KBM-7 (cell line): Measurements from ENCODE around the gene FUT8.

ENCODE experiments used
- DNase-seq: peaks from one replicate; pipeline ENCODE4 v3.0.0-alpha.2; 2015
- in situ Hi-C: fragments of 300-500 bp; cut with MboI; formaldehyde crosslinking; loops from 2 replicates; pipeline ENCODE4 v1.14.3; 2020; ENCODE audit warnings: low sequenced_read_pairs, low pct_unique_long_range_greater_than_20kb, mixed read lengths

FUT8 gene

DNA sequence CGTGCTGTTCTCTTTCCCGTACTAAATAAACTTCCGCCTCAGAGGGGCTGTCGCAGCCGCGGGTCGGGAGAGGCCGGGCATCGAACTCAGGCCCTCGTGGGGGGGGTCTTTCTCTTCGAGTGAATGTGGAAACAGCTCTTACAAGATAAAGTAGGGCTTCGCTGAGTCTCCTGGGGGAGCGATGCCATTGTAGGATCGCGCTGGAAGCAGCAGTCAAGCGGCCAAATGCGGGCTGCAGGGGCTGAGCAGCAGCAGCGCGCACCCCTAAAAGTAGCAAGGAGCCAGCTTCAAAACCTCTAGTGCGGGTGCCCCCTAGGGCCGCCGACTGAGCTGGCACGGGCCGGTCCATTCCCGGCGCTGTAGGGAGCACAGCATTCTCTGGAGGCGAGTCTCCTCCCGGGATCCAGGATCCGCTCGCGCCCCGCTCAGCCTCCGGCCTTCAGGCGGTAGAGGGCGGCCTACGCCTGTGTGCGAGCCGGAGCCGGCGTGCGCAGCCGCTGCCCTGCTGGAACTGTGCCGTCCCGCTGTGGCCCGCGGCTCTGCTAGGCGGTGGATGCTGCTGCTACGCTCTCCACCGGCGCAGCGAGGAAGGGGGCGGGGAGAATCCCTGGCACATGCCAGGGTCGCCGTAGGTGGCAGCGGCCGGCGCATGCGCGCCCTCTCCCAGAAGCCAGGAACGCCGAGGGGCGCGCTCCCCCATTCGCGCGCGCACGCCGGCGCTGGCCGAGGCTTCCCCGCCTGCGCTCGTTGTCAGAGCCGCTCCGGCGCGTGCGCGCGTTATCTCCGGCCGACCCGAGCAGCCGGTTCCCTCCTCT, at the start of gene FUT8:
FUT8 (plus strand) TSS at position 699 of the 815 bp plus-strand sequence. CDS start 148,834 bp downstream, outside the sequence.
- in situ Hi-C loops = no loop called here

DNA sequence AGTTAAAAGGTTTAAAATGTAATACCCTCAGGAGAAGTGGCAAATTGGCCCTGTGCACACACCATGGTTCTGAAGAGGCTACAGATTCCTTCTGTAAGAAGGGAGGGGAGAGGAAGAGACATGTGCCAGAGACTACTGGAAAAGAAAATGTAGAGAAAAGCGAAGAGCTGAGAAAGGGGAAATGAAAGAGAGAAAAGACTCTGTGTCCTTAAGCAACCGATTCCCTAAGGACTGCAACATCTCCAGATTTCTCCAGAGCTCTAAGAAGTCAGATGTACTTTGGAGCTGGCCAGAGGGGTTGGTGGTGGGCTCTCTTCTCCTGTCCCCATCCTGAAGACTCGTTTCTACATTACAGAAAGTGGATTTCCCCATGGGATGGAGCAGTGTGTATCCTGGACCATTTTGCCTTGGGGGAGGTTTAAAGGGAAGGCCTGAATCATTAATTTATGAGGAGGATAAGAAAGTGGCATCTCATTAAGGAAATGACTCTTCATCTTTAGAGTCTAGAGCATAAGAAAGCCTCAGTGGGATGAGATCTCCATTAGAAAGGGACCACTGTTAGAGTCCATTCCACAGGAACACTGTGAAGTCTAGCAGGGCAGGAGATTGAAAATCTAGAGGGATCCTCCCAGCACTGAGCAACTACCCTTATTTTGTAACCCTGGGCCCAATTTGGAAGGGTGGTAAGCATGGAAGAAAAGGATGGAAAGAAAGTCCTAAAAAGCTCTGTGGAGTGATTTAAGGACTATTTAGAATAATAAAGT, 45.5 kb upstream of the FUT8 start:
- no peak for DNase-seq
- in situ Hi-C loops = no loop called here

More for the DNA sequence above, at the start of gene FUT8:
- DNase-seq = peak; percentile 94

DNA sequence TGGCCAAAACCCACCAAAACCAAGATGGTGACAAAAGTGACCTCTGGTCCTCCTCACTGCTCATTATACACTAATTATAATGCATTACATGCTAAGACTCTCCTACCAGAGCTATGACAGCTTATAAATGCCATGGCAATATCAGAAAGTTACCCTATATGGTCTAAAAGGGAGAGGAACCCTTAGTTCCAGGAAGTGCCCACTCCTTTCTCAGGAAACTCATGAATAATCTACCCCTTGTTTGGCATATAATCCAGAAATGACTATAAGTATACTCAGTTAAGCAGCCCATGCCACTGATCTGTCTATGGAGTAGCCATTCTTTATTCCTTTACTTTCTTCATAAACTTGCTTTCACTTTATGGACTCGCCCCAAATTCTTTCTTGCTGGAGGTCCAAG, 43.0 kb upstream of the FUT8 start:
- no peak for DNase-seq
- in situ Hi-C loops = no loop called here

DNA sequence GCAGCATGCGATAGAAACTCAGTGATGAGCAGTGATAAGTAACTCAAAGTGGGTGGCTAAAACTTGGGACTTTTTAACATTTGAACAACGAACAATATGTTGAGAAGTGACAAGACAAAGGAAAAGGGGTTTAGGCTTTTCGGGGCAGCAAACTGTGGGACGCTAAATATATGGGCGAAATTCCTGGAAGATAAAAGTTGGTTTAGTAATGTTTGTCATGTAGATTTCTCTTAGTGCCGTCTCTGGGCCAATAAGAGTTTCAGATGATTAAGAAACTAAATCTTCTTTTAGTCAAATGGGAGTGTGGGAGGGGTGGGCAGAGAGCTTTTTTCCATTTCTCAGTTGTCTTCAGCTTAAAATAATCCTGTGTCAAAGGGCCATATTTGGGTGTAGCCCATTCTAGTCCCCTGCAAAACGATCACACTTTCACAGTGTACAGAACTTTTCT, 41.7 kb upstream of the FUT8 start:
- no peak for DNase-seq
- in situ Hi-C loops = no loop called here

DNA sequence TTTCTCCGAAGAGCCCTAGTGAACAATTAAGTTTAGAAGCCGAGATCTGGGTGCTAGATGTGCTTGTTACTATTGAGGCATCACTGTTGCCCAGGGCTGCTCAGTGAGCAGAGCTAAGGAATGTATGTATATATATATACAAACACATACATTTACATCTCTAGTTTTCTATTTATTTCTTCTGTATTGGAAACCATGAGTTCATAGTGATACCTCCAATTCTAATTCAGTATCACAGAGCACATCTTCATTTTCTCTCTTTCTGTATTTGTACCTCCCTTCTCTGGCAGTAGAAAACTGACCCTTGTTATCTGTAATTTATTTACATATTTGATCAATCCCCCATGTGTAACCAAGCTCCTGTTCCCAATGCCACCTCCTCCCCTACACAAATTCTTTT, 40.7 kb upstream of the FUT8 start:
- no peak for DNase-seq
- in situ Hi-C loops = no loop called here

DNA sequence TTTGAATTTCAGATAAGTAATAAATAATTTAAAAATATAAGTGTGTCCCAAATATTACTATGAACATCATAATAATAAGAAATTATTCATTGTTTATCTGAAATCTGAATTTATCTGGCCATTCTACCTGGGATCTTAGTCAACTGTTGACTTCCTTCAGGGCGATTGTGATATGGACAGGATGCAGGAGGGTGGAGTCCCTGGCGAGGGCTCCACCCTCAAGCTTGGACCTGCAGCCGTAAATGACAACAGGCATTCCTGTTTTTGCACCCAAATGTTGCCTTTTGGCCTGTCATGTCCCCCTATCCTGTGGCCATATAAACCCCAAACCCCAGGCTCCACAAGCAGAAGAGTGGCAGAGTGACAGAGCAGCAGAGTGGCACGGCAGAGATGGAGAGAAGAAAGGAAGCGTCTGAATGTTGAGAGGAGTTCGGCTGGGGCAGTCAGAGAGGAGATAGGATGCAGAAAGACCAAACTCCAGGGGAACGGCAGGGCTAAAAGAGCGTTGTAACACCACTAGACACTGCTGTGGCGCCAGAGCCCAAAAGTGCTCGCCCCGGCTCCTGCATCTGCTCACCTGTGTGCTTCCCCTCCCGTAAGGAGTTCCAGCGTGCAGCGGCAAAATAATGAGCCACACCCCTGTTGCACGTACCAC, 39.4 kb upstream of the FUT8 start:
- no peak for DNase-seq
- in situ Hi-C loops = no loop called here

DNA sequence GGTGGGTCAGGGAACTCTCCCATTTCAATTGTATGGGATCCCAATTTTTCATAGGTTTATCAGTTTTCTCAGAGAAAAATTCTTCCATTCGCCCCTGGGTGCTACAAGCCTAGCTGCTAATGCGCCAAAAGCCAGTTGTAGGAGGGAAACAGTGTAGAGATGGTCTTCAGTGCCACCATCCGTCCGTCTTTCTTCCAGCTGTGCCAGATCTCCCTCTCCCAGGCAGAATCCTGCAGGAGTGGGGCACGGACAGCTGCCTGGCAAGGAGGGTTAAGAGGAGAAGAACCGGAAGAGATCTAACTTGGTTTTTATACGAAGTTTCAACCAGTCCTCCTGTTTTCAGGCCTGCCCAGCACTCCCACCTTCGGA, 38.9 kb upstream of the FUT8 start:
- in situ Hi-C loops = no loop called here
- DNase-seq = no peak

DNA sequence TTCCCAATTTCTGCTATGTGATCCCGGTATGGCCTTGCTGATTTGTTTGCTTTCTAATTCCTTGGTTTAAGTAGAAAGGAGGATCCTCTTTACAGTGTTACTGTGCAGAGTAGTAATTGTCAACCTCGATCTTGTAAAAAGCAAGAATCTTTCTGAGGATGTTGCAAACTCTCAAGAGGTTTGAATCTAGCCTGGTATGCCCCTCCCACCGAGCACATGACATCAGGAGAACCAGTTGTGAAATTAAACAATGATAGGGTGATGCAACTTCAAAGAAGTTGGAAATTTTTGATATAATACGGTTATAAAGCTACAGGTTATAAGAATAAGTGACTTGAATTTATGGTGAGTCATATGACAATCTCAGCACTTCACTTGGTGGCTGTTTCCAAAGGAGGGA, 35.0 kb upstream of the FUT8 start:
- in situ Hi-C loops = no loop called here
- DNase-seq = no peak

DNA sequence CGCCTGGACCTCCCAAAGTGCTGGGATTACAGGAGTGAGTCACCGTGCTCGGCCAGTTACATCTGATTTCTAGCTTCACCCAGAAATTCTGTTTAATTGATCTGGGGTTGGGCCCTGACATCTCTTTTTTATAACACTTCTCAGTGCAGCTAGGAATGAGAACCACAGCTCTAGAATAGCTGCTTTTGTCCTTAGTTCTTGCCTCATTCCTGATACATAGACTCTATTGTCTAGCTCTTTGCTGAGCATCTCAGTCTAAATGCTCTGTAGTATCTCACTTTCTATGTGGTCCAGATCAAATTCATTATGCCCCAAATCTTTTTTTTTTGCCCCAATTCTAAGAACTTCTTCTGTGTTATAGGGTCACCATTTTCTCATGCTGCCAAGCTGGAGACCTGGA, 29.9 kb upstream of the FUT8 start:
- in situ Hi-C loops = no loop called here
- DNase-seq = no peak

DNA sequence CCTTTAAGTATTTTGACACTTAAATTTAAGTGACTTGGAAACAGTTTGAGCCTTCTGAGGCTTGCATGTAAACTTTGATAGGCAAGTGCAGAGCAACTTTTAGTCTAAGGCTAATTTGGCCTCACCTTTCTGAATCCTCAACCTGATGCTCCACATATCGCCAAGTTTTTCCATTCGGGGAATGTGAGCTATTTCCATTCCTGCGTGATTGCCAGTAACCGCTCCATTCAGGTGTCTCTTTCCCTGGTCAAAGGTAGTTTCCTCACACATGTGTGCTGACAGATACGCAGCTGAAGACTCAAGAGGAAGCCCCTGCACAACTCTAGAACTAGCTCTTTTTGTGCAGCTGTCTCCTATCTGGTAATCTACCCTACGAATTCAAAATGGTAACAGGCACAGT, 25.4 kb upstream of the FUT8 start:
- in situ Hi-C loops = no loop called here
- DNase-seq = no peak

DNA sequence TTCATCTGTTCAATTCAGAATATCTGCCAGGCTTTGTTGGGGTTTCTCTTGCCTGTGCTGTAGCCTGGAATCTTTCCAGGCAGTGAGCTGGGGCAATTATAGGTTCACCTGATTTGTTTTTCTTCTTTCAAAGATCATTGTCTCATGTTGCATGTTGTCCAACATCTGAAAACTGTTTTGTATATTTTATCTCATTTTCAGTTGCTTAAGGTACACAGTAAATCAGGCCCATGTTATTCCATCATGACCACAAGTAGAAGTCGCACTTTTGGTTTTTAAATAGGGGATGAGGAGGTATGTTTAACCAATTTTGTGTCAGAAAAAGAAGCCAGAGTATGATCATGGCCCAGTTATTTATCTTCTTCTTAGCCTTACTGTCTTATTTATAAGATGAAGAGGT, 24.9 kb upstream of the FUT8 start:
- DNase-seq = no peak
- in situ Hi-C loops = no loop called here

DNA sequence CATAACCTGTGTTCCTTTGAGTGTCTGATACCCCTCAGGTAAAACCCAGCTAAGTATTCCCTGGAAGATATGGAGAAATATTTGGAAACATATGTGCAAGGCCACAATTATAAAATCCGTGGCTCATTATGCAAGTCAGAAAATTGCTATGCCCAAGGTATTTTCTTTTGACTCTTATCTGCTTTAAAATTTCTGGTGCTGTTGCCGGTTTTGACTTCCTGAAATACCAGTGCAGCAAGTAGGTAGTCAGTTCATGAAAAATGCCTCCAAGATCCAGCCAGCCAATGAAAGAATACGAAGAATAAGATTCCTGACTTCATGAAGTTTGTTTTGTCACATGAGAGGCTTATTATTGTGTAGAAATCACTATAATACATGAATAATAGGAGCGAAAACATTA, 20.2 kb upstream of the FUT8 start:
- DNase-seq = no peak
- in situ Hi-C loops = no loop called here

DNA sequence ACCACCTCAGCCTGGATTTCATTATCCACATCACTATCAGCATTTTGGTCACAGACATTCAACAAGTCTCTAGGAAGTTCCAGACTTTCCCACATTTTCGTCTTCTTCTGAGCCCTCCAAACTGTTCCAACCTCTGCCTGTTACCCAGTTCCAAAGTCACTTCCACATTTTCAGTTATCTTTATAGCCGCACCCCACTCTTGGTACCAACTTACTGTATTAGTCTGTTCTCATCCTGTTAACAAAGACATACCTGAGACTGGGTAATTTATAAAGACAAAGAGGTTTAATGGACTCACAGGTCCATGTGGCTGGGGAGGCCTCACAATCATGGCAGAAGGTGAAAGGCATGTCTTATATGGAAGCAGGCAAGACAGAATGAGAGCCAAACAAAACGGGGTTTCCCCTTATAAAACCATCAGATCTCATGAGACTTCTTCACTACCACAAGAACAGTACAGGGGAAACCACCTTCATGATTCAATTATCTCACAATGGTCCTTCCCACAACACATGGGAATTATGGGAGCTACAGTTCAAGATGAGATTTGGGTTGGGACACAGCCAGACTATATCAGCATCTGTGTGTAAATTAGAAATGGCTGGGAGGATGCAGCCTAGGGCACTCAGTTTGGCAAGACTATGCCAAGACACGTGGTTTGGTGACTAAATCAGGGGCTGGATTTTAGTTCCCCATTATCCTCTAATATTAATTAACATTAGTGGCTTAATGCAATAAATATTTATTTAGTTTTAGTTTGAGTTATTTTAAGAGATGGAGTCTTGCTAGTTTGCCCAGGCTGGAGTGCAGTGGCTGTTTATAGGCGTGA, 16.2 kb upstream of the FUT8 start:
- no peak for DNase-seq
- in situ Hi-C loops = no loop called here

DNA sequence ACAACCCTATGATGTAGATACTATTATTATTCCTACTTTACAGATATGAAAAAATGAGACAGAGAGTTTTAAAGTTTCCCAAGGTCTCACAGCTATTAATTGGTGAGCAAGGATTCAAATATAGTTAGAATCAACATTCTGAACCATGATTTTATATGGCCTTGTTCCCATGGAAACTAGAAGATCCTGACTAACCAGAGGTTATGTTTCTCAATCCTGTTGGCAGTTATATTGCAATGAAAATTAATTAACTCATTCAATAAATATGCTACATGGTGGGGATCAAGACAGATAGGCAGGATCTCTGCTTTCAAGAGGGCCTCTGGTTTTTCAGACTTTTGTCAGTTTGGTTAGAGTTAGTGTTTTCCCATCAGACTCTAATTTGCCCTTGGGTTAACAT, 9.3 kb upstream of the FUT8 start:
- in situ Hi-C loops = no loop called here
- DNase-seq = no peak

DNA sequence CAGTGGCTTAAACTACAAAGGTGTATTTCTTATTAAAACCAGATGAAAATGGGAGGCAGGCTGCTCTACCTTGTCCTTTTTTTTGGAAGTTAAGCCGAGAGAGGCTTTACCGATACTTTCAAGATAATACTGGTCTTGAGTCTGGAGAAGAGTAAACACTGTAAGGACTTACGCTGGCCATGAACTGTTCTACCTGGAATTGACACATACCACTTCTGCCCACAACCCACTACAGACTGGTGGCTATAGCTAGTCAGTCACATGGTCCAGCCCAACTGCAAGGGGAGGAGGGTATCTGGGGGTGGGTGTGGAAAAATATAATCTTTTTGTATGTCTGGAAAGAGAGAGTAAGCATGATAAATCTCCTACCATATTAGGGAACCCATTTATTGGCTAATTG, 4.4 kb upstream of the FUT8 start:
- in situ Hi-C loops = no loop called here
- DNase-seq = no peak

DNA sequence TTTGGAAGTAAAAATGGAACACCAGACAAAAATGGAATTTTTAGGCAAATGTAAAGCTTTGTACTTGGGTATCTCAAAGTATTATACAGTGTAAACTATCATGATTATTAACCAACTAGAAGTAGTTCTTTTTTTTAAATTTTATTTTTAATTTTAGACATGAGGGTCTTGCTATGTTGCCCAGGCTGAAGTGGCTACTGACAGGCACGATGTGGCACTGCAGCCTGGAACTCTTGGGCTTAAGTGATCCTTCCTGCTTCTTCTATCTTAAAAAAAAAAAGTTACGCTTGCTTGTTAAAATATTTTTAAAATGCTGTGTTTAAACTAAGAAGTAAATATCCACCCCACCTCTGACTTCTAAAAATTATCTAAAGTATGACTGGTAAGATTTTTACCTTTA, 1.9 kb upstream of the FUT8 start:
- DNase-seq = no peak
- in situ Hi-C loops = no loop called here

DNA sequence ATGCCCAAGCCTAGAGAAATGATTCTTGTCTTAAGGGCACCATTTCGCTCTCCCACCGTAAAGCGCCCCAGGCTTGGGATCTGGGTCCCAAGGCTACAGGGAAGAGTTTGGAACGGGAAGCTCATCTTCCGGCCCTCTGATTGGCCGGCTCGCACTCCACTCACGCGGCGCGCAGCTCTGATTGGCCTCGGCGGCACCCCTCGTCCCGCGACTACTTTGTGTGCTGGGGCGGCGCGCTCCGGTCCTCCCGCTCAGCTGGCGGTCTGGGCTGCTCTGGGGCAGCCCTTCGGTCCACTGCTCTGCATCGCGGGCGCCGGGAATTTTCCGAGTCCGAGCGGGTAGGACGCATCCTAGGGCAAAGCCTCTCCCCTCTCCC, 886 bp upstream of the FUT8 start:
- in situ Hi-C loops = no loop called here

DNA sequence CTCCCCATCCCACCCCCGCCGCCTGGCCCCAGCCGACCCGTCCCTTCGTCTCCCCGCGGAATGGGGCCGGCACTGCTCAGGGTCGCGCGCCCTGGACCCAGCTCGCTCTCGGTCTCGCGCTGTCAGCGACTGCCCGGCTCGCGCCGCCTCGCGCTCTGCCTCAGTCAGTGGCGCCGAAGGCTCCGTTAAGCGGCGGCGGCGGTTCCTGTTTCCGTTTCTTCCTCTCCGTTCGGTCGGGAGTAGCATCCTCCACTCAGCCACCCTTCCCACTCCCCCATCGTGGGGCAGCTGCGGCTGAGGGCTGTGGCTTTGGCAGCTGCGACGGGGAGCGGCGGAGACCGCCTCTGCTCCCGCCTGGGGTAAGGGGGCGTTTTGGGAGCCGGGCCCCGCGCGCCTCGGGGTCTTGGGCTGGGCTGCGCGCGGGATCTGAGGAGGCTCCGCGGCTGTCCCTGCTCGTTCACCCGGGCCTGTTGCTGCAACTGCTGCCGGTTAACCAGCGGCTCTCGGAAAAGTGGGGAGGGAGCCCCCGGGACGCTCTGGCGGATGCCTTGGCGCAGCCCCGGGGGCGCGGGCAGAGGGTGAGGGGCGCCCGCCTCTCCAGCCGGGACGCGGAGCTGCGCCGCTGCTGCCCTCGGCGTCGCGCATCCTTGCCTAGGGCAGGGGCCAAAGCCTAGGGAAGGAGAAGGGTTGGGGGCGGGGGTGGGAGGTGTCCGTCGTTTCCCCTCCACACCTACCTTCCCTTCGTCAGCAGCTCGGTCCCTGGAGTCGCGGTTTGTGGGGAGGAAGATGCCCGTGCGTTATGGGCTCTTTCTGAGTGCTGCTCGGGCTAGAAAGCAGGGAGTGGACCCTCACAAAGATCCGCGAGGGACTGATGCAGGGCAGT, 567 bp downstream of the FUT8 start:
- DNase-seq = peak; percentile 73
- in situ Hi-C loops = no loop called here

More for the DNA sequence above, 886 bp upstream of the FUT8 start:
- DNase-seq = peak; percentile 88

DNA sequence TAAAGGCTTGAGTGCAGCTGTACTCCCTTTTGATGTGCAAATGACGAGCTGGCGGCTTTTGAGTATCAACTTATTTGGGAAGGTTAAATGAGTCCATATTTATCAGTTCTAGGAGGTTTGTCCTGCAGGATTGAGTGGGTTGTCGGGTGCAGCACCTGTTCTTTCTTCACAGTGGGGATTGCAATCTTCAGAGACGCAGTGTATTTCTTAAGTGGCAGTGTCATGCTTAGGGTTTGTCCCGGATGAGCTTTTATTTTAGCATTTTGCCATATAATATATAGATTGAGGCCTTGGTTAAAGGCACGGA, 1.2 kb downstream of the FUT8 start:
- in situ Hi-C loops = no loop called here
- no peak for DNase-seq
